EH (cell line): ENCODE data around the gene RPS6KA4.
"Not testable (repeated sequence)": the region's sequence is repeated elsewhere in the genome, so short reads cannot be mapped to it uniquely, and the experiment has no call there.

ENCODE experiments used
- DNase-seq: peaks from one replicate; pipeline ENCODE4 v3.0.0-alpha.2; 2015; ENCODE audit warnings: low read depth

RPS6KA4 gene

GRCh38 chr11:64358907-64359711 lies at the start of gene RPS6KA4:
Gene RPS6KA4 (plus strand): TSS chr11:64359162. CDS start chr11:64359236, 74 bp downstream.
- DNase-seq = peak; percentile 79

GRCh38 chr11:64312947-64313346 lies 46.0 kb upstream of the RPS6KA4 start:
- DNase-seq = no peak

GRCh38 chr11:64313491-64314145 lies 45.3 kb upstream of the RPS6KA4 start:
- no peak for DNase-seq

GRCh38 chr11:64314146-64314804 lies 44.7 kb upstream of the RPS6KA4 start:
- no peak for DNase-seq

- DNase-seq = no peak
Observed at GRCh38 chr11:64314805-64315561, 44.0 kb upstream of the RPS6KA4 start.

- DNase-seq = not testable (repeated sequence)
Observed at GRCh38 chr11:64315667-64316526, 43.1 kb upstream of the RPS6KA4 start.

GRCh38 chr11:64316672-64317324 lies 42.2 kb upstream of the RPS6KA4 start:
- DNase-seq = no peak

GRCh38 chr11:64317325-64317960 lies 41.5 kb upstream of the RPS6KA4 start, which contains the start of gene TRMT112:
Gene TRMT112 (minus strand): TSS chr11:64317559. CDS start chr11:64317526, 33 bp downstream.
- peak; percentile 98 for DNase-seq

- peak; percentile 98 for DNase-seq
Observed at GRCh38 chr11:64317961-64318765, 40.8 kb upstream of the RPS6KA4 start, which contains the start of gene PRDX5. Gene PRDX5 (plus strand): TSS chr11:64318121. CDS start chr11:64318216, 95 bp downstream.

GRCh38 chr11:64318766-64319761 lies 39.9 kb upstream of the RPS6KA4 start:
- DNase-seq = no peak

- DNase-seq = no peak
Observed at GRCh38 chr11:64320556-64320955, 38.4 kb upstream of the RPS6KA4 start.

GRCh38 chr11:64321026-64321425 lies 37.9 kb upstream of the RPS6KA4 start:
- no peak for DNase-seq

- DNase-seq = no peak
Observed at GRCh38 chr11:64321533-64321932, 37.4 kb upstream of the RPS6KA4 start.

GRCh38 chr11:64322925-64323260 lies 36.1 kb upstream of the RPS6KA4 start:
- no peak for DNase-seq

GRCh38 chr11:64323373-64323772 lies 35.6 kb upstream of the RPS6KA4 start:
- DNase-seq = no peak

GRCh38 chr11:64323984-64324383 lies 35.0 kb upstream of the RPS6KA4 start:
- DNase-seq = not testable (repeated sequence)

- no peak for DNase-seq
Observed at GRCh38 chr11:64324692-64325469, 34.1 kb upstream of the RPS6KA4 start.
